GM21423 (cell line): ENCODE results near the gene U2AF1.
"Not testable (repeated sequence)": the region's sequence is repeated elsewhere in the genome, so short reads cannot be mapped to it uniquely, and the experiment has no call there.

Source experiments
- ATAC-seq: cut with Tn5 transposase; IDR thresholded peaks from one replicate; pipeline ENCODE4 v1.9.1; 2021; ENCODE audit warnings: mild to moderate bottlenecking, moderate library complexity; ENCODE audit not compliant: unreplicated experiment

The U2AF1 gene

GRCh38 chr21:43082587-43083300 lies 24.6 kb downstream of the U2AF1 start:
- ATAC-seq: not testable (repeated sequence)

- not testable (repeated sequence) for ATAC-seq
Observed at GRCh38 chr21:43076643-43077042, 30.7 kb downstream of the U2AF1 start.

DNA sequence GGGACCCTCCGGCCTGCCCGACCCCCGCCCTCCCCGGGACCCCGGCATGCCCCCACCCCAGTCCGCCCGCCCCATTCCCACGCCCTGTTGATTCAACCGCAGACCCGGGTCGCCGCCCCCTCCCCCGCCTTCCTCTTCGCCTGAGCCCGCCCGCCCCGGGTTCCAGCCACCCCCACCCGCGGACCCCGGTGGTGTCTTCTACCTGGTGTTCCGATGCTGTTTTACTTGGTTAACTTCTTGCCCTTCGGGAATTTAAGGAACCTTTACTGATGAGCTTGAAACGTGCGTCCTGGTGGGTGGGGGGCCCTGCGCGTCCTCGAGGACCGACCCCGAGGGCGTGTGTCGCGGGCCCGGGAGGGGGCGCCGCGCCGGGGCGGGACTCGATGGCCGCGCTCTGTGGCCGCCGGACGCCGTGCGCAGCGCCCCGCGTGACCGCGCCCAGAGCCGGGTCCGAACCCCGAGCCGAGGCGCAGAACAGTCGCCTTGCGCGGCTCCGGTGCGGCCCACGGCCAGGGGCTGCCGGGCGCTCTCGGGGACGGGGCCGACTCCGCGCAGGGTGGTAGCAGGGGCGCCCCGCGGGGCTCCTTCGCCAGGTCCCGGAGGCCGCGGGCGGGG lies 31.2 kb downstream of the U2AF1 start:
- ATAC-seq: not testable (repeated sequence)

DNA sequence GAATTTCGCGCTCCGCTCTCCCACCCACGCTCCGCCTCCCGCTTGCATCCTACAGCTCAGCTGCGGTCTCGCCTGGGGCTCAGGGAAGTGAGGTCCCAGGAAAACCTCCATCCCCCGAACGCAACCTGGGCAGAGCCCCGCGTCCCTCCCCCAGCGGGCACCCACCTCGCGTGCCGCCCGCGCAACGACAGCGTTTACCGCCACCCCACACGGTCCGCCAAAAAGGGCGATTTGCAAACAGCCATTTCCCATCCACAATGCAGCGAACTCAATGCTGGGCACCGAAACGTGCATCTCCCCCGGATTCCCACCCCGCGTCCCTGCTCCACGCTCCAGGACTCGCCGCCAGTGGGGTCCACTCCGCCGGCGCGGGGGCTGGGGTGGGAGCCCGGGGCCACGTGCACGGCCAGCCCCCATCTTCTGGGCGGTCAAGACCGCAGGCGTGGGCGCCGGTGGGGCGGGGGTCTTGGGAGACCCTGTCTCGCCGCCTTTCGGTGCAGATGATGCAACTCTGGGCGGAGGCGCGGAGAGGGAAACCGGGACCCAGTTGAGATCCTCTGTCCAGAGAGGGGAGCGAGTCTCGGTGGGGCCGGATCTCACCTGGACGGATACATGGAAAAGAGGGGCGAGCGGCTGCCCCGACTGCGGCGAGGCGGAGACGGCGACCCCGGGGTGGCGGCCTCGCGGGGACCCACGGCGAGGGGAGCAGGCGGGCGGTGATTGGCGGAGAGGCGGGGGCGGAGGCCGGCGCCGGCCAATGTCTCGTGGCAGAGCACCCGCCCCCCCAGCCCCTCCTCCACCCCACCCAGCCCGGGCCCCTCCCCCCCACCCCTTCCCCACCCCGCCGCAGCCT lies 32.0 kb downstream of the U2AF1 start, which contains the start of gene CBS:
CBS (minus strand) TSS at position 666 of the 853 bp plus-strand sequence. CDS start 3,642 bp downstream, outside the sequence.
- not testable (repeated sequence) for ATAC-seq

DNA sequence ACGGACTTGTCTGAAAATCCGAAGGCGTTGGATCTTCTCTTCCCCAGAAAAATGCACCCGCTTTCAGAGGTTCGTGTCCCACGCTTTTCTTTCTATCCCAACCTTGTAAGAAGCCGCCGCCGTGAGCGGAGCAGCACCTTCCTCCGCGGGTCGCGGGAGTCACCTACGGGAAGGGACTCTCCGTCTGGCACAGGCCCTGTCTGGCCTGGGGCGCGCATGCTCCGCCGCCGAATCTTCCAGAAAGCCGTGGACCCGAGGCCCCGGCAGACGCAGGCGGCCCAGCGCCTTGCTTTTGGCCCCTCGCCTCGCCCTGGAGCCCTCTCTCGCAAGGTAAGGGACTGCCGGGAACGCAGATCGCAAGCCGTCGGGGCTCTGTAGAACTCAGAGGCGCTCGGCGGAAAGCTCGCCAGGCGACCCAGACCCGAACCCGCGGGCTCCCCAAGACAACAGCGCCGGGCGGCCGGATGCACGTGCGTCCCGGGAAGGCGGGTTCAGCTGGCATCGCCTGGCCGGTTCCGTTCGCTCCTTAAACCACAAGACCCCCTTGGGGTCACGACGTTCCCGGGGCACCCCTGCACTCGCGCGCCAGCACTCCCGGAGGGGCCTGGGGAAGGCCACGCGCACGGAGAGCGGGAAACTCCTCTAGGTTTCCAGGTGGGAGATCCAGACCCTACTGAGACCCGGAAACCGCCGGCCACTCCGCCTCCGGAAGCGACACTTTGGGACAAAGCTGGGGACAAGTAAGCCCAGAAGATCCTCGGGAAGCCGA lies 32.8 kb downstream of the U2AF1 start:
- not testable (repeated sequence) for ATAC-seq

DNA sequence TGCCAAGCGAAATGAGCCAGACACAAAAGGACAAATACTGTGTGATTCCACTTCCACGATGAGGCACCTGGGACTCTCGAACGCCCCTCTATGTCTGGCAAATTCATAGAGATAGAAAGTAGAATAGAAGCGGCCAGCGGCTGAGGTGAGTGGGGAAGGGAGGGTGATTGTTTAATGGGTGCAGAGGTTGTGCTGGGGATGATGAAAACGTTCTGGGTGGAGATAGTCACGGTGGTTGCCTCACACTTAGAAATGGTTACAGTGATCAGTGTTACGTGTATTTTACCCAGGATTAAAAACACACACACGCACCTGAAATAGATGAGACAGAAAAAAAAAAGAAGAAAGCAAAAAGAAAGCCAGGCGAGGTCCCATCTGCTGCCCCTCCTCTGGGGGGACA lies 34.6 kb downstream of the U2AF1 start:
- ATAC-seq: not testable (repeated sequence)

DNA sequence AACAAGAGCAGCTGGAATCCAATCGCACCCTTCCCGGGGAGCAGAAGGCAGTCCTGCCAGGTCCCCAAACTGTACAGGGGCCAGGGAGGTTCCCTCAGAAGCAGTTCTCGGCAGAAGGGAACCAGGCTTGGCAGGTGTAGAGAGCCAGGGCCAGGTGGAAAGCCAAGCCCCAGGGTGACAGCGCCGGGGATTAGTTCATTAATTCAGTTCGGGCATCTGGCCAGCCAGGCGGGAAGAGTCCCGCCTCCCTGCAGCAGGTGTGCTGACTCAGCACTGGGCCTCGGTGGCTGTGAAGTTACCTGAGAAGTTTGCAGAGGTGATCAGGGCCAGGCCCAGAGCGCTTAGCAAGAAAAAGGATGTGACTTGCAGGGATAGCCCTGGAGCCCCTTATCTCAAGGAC lies 37.7 kb downstream of the U2AF1 start:
- not testable (repeated sequence) for ATAC-seq

DNA sequence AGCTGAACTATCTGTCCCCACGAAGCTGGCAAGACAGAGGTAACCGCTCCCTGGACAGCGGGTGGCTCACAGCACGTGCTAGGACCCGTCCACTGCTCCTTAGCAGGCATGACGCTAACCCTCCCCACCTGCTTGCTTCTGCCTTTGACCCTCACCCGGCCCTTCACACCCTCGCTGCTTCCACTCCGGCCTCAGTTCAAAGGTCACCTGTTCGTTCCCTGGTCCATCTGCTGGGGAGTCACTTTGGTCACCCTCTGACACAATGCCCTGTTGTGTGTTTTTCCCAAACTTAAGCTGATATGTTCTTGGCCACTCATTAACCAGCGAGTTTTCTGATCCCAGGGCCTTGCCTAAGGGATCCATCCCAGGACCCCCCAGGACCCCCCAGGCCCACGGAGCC lies 39.3 kb downstream of the U2AF1 start:
- ATAC-seq: not testable (repeated sequence)

DNA sequence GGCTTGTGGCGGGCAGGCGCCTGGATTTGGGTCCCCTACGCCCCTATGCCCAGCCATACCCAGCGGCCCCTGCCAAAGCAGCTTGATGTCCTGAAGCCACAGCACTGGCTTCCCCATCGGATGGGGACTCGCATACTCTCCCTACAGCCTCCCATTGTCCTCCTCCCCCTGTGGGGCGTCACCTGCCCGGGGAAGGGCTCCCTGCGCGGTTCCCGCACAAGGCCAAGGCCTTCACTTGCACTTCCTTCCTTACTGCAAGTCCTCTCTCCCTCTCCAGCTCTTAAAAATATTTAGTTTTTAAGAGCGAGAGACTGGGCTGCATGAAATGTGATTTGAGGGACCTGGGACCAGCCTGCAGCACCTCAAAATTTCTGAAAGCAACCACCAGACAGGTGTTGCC lies 40.7 kb downstream of the U2AF1 start:
- not testable (repeated sequence) for ATAC-seq

DNA sequence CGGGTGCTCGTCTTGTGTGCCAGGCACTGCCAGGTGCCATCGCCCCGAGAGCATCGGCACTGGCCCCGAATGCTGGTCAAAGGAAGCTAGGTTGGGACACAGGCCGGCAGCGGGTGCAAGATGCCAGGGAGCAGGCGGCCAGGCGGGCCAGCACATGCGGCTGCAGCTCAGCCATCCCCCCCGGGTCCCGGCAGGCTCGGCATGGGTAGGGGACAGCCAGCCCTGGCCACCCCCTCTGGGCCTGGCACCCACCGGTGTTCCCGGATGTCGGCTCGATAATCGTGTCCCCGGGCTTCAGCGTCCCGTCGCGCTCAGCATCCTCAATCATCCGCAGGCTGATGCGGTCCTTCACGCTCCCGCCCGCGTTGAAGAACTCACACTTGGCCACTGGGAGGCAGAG lies 41.4 kb downstream of the U2AF1 start:
- ATAC-seq: not testable (repeated sequence)

DNA sequence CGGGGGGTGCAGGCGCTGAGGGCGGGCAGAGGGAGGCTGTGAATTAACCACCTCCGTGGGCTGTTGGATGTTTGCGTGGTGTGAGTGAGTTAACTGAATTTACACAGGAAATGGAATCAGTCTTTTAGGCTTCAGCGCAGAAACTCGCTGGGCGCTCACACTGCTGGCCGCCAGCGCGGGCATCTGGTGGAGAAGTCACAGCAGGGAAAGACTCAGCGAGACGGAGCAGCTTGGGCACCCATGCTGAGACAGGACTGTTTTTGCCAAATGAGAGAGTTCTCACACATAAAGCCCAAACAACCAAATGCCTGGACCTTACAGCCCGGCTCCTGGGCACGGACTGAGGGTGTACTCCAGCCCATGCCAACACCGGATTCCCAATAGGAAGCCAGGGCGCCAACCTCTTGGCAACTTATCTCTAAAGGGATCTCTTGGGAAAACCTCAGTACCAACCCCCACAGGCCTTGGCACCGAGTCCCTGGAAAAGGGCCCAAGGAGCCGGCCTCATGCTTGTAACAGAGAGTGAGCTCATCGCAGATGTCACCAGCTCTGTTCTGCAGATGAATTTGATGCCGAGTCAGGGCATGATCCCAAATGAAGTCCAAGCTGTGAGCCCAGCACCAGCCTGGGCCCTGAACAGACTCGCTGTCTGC lies 43.0 kb downstream of the U2AF1 start:
- ATAC-seq: not testable (repeated sequence)

DNA sequence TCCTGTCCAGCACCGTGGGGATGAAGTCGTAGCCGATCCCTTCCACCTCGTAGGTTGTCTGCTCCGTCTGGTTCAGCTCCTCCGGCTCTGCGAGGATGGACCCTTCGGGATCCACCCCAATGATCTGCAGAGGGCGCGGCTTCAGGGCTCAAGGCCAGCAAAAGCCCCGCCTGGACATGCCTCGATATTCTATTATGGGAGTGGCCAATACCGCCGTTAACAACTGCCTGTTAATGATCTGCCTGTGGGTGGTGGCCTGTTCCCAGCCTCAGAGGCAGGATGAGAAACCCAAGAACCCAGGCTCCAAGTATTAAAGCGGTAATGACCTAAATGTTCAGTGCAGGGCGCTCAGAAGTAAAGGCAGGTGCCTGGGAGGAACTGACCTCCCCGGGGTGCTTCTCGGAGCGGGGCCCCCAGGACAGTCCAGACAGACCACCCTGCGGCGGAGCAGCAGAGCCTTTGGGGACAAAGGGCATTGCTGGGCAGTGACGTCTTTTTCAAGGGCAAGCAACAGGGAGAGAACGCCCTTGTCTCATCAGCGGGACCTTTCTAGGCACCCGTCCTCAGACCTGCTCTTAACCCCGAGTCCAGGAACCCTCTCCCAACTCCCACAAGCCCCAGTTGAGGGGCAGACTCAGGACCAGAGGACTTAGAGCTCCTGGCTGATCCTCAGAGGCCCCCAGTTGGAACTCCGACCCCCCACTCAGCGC lies 44.3 kb downstream of the U2AF1 start:
- not testable (repeated sequence) for ATAC-seq

- not testable (repeated sequence) for ATAC-seq
Observed at GRCh38 chr21:43053112-43053511, 54.3 kb downstream of the U2AF1 start.

- not testable (repeated sequence) for ATAC-seq
Observed at GRCh38 chr21:43045876-43046821, 61.2 kb downstream of the U2AF1 start.

DNA sequence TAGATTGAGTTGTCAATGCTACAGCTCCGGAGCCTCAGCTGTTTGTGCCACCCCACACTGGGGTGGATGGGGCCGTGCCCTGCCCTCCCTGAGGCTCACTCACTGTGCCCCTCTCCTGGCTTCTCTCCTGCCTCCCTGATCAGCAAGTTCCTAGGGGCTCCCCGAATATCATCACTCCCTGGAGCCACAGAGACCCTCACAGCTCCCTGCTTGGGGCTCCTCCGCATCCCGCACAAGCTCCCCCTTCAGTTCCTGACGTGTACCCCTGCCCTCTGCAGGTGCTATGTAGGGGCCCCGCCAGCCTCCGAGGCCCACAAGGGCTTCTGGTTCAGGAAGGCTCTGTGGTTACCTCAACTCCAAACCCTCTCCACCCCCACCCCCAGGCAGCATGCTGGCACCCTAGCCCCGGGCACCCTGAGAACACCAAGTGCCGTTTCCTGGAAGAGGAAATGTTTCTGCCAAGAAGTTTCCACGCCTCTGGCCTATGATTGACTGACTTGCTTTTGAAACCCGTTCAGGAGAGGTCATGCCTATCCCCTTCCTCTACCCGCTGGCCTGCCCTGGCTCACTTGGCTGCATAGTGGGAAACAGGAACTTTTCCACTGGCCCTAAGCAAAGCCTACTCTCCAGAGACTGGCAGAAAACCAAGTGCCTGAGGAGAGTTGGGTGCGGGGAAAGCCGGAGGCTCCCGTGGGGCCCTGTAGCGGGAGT lies 62.0 kb downstream of the U2AF1 start:
- not testable (repeated sequence) for ATAC-seq

DNA sequence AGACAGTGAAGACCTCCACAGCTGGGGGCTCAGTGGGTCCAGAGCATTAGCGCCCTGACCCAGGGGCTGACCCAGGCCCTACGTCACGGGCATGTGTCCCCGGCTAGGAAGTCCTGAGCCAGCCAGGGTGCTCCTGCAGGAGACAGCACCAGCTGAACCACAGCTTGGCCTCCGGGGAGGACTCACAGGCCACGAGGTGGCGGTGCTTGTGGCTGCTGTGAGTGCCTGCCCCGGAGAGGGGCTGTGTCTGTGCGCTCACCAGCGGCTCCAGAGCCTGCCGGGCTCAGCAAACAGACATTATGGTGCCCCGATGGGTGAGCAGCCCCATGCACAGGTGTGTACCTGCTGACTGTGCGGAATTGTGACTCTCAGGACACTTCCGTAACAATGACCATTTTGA lies 62.8 kb downstream of the U2AF1 start:
- not testable (repeated sequence) for ATAC-seq

GRCh38 chr21:43043291-43043690 lies 64.1 kb downstream of the U2AF1 start:
- ATAC-seq: not testable (repeated sequence)
